Neural cell (in vitro differentiated cells): ENCODE results near the gene ADAMTS20.

Experiments
- EZH2 ChIP-seq: fragments of 200-600, 300-800 bp; shearing (Covaris generic), sonication (generic); IDR thresholded peaks from 2 replicates; pipeline ENCODE4 v1.6.1; 2014; ENCODE audit warnings: antibody characterized with exemption, low read length, borderline replicate concordance, mild to moderate bottlenecking; ENCODE audit not compliant: insufficient read depth, poor library complexity, severe bottlenecking
- POLR2AphosphoS5 ChIP-seq: IDR thresholded peaks from 2 replicates; pipeline ENCODE4 v1.6.1; 2012
- RAD21 ChIP-seq: fragments of 450-650 bp; conservative IDR thresholded peaks from 2 replicates; pipeline ENCODE4 v1.6.1; 2014; ENCODE audit warnings: antibody characterized with exemption, mild to moderate bottlenecking, moderate library complexity
- TAF1 ChIP-seq: IDR thresholded peaks from 2 replicates; pipeline ENCODE4 v1.6.1; 2012; ENCODE audit warnings: low read depth
- TF ChIP-seq, protein P1 (sequence below): fragments of 450-650 bp; IDR thresholded peaks from 2 replicates; pipeline ENCODE4 v1.5.1; 2014; ENCODE audit warnings: antibody characterized with exemption, mild to moderate bottlenecking, moderate library complexity; ENCODE audit not compliant: poor library complexity, severe bottlenecking
- TF ChIP-seq, protein P2 (sequence below): IDR thresholded peaks from 2 replicates; pipeline ENCODE4 v1.6.1; 2012; ENCODE audit warnings: borderline replicate concordance

DNA sequence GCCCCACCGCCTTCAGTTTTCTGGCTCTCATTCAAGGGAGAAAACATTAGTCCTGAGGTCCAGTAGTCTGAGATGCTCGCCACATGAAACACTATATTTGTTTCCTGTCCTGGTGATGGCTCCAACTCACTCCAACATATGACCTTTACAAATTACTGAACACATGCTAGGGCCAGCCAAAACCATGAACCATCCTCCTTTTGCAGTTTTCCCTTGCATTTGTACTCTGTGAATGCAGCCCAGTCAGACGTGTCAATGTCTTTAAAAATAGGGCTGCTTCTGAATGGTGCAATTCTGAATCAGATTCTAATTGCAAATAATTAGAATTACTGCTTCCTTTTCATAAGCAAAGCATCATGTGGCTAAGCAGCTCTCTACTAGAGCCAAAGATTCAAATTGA, 36.0 kb downstream of the ADAMTS20 start:
- no peak for TF ChIP-seq TAF1
- TF ChIP-seq, protein P1, sequence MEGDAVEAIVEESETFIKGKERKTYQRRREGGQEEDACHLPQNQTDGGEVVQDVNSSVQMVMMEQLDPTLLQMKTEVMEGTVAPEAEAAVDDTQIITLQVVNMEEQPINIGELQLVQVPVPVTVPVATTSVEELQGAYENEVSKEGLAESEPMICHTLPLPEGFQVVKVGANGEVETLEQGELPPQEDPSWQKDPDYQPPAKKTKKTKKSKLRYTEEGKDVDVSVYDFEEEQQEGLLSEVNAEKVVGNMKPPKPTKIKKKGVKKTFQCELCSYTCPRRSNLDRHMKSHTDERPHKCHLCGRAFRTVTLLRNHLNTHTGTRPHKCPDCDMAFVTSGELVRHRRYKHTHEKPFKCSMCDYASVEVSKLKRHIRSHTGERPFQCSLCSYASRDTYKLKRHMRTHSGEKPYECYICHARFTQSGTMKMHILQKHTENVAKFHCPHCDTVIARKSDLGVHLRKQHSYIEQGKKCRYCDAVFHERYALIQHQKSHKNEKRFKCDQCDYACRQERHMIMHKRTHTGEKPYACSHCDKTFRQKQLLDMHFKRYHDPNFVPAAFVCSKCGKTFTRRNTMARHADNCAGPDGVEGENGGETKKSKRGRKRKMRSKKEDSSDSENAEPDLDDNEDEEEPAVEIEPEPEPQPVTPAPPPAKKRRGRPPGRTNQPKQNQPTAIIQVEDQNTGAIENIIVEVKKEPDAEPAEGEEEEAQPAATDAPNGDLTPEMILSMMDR = no peak
- TF ChIP-seq, protein P2, sequence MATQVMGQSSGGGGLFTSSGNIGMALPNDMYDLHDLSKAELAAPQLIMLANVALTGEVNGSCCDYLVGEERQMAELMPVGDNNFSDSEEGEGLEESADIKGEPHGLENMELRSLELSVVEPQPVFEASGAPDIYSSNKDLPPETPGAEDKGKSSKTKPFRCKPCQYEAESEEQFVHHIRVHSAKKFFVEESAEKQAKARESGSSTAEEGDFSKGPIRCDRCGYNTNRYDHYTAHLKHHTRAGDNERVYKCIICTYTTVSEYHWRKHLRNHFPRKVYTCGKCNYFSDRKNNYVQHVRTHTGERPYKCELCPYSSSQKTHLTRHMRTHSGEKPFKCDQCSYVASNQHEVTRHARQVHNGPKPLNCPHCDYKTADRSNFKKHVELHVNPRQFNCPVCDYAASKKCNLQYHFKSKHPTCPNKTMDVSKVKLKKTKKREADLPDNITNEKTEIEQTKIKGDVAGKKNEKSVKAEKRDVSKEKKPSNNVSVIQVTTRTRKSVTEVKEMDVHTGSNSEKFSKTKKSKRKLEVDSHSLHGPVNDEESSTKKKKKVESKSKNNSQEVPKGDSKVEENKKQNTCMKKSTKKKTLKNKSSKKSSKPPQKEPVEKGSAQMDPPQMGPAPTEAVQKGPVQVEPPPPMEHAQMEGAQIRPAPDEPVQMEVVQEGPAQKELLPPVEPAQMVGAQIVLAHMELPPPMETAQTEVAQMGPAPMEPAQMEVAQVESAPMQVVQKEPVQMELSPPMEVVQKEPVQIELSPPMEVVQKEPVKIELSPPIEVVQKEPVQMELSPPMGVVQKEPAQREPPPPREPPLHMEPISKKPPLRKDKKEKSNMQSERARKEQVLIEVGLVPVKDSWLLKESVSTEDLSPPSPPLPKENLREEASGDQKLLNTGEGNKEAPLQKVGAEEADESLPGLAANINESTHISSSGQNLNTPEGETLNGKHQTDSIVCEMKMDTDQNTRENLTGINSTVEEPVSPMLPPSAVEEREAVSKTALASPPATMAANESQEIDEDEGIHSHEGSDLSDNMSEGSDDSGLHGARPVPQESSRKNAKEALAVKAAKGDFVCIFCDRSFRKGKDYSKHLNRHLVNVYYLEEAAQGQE = no peak
- TF ChIP-seq EZH2 = no peak
- TF ChIP-seq RAD21 = no peak
- TF ChIP-seq POLR2AphosphoS5 = no peak
